HTR-8/SVneo (cell line): ENCODE measurements around the gene CC2D2A.
"Not testable (repeated sequence)": the region's sequence is repeated elsewhere in the genome, so short reads cannot be mapped to it uniquely, and the experiment has no call there.

Experiments used
- DNase-seq: peaks from one replicate; pipeline ENCODE4 v3.0.0; 2011; ENCODE audit warnings: low spot score, mixed read lengths; ENCODE audit not compliant: insufficient read length
- FAIRE-seq: peaks from 2 replicates; lab custom pipeline; 2011; peaks lifted over from hg19 to GRCh38; lab: Jason Lieb, UNC

CC2D2A gene

DNA sequence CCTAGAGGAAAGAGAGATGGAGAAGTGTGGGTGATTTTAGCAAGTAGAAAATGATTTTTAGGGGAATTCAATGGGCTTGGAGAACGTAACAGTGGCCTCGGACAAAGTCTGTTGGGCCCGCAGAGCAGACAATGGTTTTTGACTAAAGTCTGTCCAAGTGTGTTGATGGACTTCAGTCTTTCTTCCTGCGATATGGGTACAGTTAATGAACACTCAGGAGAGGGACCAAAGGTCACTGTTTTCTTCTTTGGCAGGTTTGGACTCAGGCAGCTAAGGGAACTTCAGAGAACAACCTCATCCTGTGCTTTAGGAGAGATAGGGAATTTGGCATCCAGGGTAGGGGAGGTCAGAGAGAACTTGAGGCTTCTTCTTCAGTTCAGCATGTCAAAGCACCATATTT lies 38.0 kb downstream of the CC2D2A start:
- DNase-seq (no peak), FAIRE-seq (no peak)

DNA sequence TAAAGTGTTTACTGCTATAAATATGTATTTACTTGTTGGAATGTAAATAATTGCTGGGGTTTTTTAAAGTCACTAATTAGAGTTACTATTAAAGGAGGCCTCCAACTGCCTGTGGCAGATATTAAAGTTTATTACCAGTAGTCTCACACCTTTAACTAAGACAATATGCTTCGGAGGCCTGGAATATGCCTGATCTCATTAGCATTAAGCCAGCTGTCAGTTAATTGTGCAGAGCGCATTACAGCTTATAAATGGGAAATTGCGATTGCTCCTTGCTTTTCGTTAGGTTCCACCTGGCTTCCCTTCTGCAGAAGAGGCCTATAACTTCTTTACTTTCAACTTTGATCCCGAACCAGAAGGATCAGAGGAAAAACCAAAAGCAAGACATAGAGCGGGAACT lies 41.3 kb downstream of the CC2D2A start:
- DNase-seq (no peak), FAIRE-seq (no peak)

GRCh38 chr4:15513545-15513944 lies 43.9 kb downstream of the CC2D2A start:
- DNase-seq (no peak), FAIRE-seq (no peak)

GRCh38 chr4:15515106-15515505 lies 45.4 kb downstream of the CC2D2A start:
- FAIRE-seq (no peak), DNase-seq (no peak)

- FAIRE-seq = no peak
- DNase-seq = no peak
Observed at GRCh38 chr4:15516494-15516893, 46.8 kb downstream of the CC2D2A start.

GRCh38 chr4:15517681-15518080 lies 48.0 kb downstream of the CC2D2A start:
- FAIRE-seq = not testable (repeated sequence)

DNA sequence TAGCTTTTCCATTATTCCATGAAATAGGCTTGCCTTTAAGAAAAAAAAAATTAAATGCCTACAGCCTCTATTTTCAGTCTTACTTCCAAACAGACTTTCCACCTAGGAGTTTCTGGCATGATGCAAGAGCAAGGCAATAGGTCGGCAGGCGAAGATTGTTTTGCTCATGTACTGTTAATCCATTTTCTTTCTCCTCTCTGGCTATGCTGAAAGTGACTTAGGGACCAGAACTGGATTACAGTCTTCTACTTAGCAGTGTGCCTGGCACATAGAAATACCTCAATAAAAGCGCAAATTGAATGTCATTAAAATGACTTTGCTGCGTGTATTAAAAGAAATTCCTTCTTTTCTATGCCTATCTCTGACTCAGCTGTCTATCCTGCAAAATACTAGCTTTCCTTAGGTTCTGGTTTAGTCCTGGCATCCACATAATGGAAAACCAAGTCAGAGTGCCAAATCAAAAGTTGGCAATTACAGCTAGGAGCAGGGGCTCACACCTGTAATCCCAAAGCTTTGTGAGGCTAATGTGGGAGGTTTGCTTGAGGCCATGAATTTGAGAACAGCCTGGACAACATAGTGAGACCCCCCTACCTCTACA lies 51.9 kb downstream of the CC2D2A start:
- DNase-seq = no peak
- FAIRE-seq = no peak

More at GRCh38 chr4:15517681-15518080, 48.0 kb downstream of the CC2D2A start:
- DNase-seq = not testable (repeated sequence)

GRCh38 chr4:15525080-15525479 lies 55.4 kb downstream of the CC2D2A start:
- DNase-seq (no peak), FAIRE-seq (no peak)

DNA sequence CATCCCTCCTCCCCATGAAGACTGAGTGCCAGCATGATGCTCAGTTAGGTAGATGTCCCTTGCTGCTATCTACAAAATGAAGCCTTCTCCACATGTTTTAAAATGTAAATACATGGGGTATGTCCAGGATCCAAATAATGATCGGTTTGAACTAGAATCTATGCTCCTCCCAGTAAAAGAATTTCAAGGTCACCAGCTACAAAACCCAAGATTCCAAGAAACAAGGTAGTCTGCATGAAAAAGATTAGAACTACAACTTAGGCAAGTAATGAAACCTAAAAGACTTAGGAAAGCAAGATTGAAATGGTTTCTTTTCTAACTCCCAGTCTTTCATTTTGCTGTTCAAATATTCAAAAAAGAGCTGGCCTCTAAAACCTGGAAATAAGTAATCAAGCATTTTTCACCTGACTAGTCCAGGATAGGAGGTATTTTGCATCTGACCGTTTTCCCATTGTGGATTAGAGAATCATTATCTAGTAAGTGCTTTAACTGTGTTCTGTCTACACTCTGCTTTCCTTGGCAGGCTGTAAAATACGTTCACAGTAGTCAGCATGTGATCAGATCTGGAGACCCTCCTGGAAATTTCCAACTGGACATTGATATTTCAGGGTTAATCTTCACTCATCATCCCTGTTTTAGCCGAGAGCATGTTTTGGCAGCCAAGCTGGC lies 57.4 kb downstream of the CC2D2A start:
- DNase-seq = no peak
- FAIRE-seq = no peak

DNA sequence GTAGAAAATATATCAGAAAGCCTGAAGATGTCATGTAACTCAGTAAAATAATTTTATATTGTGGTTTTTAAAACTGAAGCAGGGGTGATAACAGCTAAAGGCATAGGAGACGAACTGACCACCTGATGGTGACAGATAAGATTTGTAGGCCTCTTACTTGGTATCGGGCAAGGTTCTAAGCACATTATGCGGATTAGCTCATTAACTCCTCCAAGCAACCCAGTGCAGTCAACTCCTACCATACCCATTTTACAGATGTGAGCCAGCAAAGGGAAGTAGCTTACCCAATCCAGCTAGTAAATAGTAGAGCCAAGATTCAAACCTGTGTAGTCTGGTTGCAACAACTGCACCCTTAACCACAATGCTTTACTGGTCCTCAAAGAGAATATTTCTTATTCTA lies 62.1 kb downstream of the CC2D2A start:
- FAIRE-seq (no peak), DNase-seq (no peak)

- FAIRE-seq = no peak
- DNase-seq = no peak
Observed at GRCh38 chr4:15533817-15534216, 64.1 kb downstream of the CC2D2A start.

- FAIRE-seq (no peak), DNase-seq (no peak)
Observed at GRCh38 chr4:15535599-15535998, 65.9 kb downstream of the CC2D2A start.

DNA sequence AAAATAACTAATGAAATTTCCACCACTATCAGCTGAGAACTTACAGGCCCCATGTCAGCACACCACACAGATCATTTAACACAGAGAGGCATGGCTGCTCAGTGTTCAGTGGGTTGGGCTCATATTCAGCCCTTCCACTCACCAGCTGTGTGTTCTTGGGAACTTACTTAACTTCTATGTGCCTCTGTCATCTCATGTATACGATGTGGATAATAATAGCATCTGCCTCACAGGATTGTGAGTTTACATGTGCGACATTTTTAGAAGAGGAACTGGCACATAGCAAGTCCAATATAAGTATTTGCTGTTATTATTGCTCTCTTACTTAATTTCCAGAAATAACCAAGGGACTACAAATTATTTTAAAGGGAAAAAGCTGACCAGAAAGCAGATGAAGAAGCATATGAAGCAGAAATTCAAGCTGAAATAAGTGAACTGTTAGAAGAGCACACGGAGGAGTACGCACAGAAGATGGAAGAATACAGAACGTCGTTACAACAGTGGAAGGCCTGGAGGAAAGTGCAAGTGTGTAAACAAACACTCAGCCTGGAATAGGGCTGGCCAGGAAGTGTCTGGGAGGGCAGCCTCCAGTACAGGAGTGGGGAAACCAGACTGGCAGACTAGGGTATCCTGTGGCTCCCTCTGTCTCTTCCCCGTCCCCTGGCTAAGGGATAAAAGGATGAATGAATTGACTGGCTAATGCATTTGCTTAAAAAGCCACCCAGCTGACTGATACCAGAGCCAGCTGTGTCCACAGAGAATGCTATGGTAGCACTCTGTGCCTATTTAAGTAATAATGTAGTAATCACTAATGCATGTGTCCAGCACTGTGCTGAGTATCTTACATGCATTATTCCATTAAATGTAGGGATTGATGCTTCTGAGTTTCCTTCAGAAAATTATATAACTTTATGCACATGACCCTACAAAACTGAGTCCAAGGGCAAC lies 67.1 kb downstream of the CC2D2A start:
- FAIRE-seq (no peak), DNase-seq (no peak)

GRCh38 chr4:15541941-15542340 lies 72.3 kb downstream of the CC2D2A start:
- DNase-seq (no peak), FAIRE-seq (no peak)

- FAIRE-seq = no peak
- no peak for DNase-seq
Observed at GRCh38 chr4:15542760-15543159, 73.1 kb downstream of the CC2D2A start.

DNA sequence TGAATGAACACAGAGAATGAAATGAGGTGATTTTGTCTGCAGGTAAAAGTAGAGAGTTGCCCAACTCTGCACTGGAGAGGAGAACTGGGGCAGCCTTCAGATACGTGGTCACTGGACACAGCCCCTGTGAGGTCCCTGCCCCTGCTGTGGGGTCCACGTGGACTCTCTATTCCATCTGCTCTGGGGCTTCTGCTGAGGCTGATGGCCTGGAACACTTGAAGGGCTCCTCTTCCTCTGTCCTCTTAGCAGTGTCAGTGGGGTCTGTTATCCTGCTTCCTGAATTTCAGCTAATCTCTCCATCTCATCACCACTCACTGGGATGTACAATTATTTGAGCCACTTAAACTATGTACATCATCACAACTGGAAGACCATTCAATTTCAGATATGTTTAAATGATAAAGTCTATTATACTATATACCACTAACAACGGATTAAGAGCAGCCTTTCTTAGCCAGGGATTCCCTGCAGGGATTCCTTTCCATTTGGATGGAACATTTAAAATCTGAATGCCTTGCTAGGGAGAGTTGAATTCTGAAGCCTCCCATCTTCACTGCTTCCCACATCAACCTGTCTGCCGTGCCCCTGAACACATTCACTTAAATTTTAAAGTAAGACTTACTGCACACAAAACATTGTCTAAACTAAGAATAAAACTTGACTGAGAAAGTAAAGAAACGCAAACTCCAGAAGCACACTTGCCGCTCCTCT lies 74.0 kb downstream of the CC2D2A start:
- FAIRE-seq (no peak), DNase-seq (no peak)

GRCh38 chr4:15544248-15544729 lies 74.6 kb downstream of the CC2D2A start:
- no peak for FAIRE-seq
- no peak for DNase-seq

DNA sequence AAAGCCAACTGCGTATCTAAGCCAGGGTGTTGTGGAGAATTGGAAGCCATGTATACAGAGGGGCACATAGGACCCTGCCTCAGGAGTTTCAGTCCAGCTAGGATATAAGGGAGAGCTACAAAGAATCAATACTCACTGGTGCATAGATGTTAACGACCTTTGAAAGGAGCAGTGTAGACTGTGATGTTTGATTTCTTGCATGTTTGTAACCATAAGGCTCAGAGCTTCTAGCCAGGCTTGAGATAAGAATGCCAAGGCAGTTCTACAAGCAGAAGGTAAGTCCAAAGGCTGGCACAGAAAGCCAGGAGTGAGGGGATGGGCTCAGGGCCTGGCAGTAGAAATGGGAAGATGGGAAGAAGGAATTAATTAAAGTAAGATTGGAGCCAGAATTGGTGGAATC lies 75.7 kb downstream of the CC2D2A start:
- DNase-seq (no peak), FAIRE-seq (no peak)

DNA sequence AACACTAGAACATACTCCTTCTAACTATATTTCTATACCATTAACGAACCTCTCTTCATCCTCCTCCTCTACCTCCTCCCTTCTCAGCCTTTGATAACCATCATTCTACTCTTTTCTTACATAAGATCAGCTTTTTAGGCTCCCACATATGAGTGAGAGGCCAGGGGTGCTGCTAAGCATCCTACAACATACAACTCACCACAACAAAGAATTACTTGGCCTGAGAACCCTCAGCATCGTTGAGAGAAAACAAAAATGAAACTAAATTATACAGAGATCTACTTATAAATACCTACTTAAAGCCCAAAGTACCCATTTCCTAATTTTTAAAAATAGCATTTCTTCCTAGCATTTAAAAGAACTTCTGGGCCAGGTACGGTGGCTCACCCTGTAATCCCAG lies 77.7 kb downstream of the CC2D2A start:
- DNase-seq = no peak
- FAIRE-seq = no peak

GRCh38 chr4:15550491-15550890 lies 80.8 kb downstream of the CC2D2A start:
- DNase-seq (no peak), FAIRE-seq (no peak)
